ENCODE results near the gene TOGARAM2.
A peak's percentile ranks its signal among the peaks of the same experiment; 100 is the strongest.

The TOGARAM2 gene

GRCh38 chr2:29025711-29026110, 44.6 kb downstream of the TOGARAM2 start:
- peaks cover 10% of the 10 kb centered on the region for H3K36me3 Mint-ChIP-seq (ENCODE audit: insufficient read depth)
- peaks cover 8 to 9% of the 10 kb centered on the region in 2 donors for H3K4me1 Mint-ChIP-seq (ENCODE audit: low read depth in 2 of 2)
- H3K9me3 Mint-ChIP-seq = no peaks in the 10 kb centered on the region
- peak overlapping the region in 1 of 2 donors; percentile 77 for H3K27ac Mint-ChIP-seq
- H3K27me3 Mint-ChIP-seq = no peaks in the 10 kb centered on the region
- DNase-seq = no peak
- no peak for ATAC-seq (replicated peaks)
- H3K4me3 Mint-ChIP-seq = no peak overlapping the region

GRCh38 chr2:29031046-29031445, 49.9 kb downstream of the TOGARAM2 start:
- H3K4me1 Mint-ChIP-seq (ENCODE audit: low read depth in 2 of 2) = peaks cover 26 to 28% of the 10 kb centered on the region in 2 donors
- peaks cover 18% of the 10 kb centered on the region for H3K36me3 Mint-ChIP-seq (ENCODE audit: insufficient read depth)
- no peak overlapping the region for H3K4me3 Mint-ChIP-seq
- ATAC-seq (replicated peaks) (no peak), DNase-seq (no peak)
- peak overlapping the region in 1 of 2 donors; percentile 67 for H3K27ac Mint-ChIP-seq
- H3K9me3 Mint-ChIP-seq = no peaks in the 10 kb centered on the region
- H3K27me3 Mint-ChIP-seq = no peaks in the 10 kb centered on the region

- Mint-ChIP-seq H3K4me1 (ENCODE audit: low read depth in 2 of 2) (peaks cover 28 to 34% of the 10 kb centered on the region in 2 donors), H3K27me3 (no peaks in the 10 kb centered on the region), H3K9me3 (no peaks in the 10 kb centered on the region), H3K4me3 (no peak overlapping the region), H3K36me3 (ENCODE audit: insufficient read depth) (peaks cover 22% of the 10 kb centered on the region), H3K27ac (peak overlapping the region in 1 of 2 donors; percentile 92)
- DNase-seq (no peak), ATAC-seq (replicated peaks) (no peak)
Observed at GRCh38 chr2:29032189-29032588, 51.1 kb downstream of the TOGARAM2 start.

- Mint-ChIP-seq H3K27me3 (no peaks in the 10 kb centered on the region), H3K4me3 (no peak overlapping the region), H3K9me3 (no peaks in the 10 kb centered on the region), H3K36me3 (ENCODE audit: insufficient read depth) (peaks cover 17% of the 10 kb centered on the region), H3K27ac (peak overlapping the region; percentile 57 to 92), H3K4me1 (ENCODE audit: low read depth in 2 of 2) (peaks cover 28 to 34% of the 10 kb centered on the region in 2 donors)
- no peak for ATAC-seq (replicated peaks)
- DNase-seq = no peak
Observed at GRCh38 chr2:29033172-29033571, 52.1 kb downstream of the TOGARAM2 start.

- peaks cover 28 to 34% of the 10 kb centered on the region in 2 donors for H3K4me1 Mint-ChIP-seq (ENCODE audit: low read depth in 2 of 2)
- no peak overlapping the region for H3K4me3 Mint-ChIP-seq
- no peaks in the 10 kb centered on the region for H3K9me3 Mint-ChIP-seq
- peaks cover 12% of the 10 kb centered on the region for H3K36me3 Mint-ChIP-seq (ENCODE audit: insufficient read depth)
- H3K27ac Mint-ChIP-seq = peak overlapping the region; percentile 57 to 92
- DNase-seq (no peak), ATAC-seq (replicated peaks) (no peak)
- no peaks in the 10 kb centered on the region for H3K27me3 Mint-ChIP-seq
Observed at GRCh38 chr2:29033656-29034055, 52.6 kb downstream of the TOGARAM2 start.

GRCh38 chr2:29035016-29035745, 54.1 kb downstream of the TOGARAM2 start:
- peaks cover 15% of the 10 kb centered on the region for H3K36me3 Mint-ChIP-seq (ENCODE audit: insufficient read depth)
- H3K4me3 Mint-ChIP-seq = peak overlapping the region; percentile 4 to 12
- no peaks in the 10 kb centered on the region for H3K9me3 Mint-ChIP-seq
- no peak for DNase-seq
- peaks cover 28 to 34% of the 10 kb centered on the region in 2 donors for H3K4me1 Mint-ChIP-seq (ENCODE audit: low read depth in 2 of 2)
- no peaks in the 10 kb centered on the region for H3K27me3 Mint-ChIP-seq
- peak overlapping the region; percentile 84 to 92 for H3K27ac Mint-ChIP-seq
- ATAC-seq (replicated peaks) = peak; percentile 14

- H3K27me3 Mint-ChIP-seq = no peaks in the 10 kb centered on the region
- H3K36me3 Mint-ChIP-seq (ENCODE audit: insufficient read depth) = peaks cover 15% of the 10 kb centered on the region
- H3K9me3 Mint-ChIP-seq = no peaks in the 10 kb centered on the region
- no peak overlapping the region for H3K4me3 Mint-ChIP-seq
- ATAC-seq (replicated peaks) = no peak
- peak overlapping the region; percentile 15 to 60 for H3K27ac Mint-ChIP-seq
- H3K4me1 Mint-ChIP-seq (ENCODE audit: low read depth in 2 of 2) = peaks cover 13 to 21% of the 10 kb centered on the region in 2 donors
- no peak for DNase-seq
Observed at GRCh38 chr2:29039718-29040480, 58.8 kb downstream of the TOGARAM2 start.

GRCh38 chr2:29040552-29040951, 59.5 kb downstream of the TOGARAM2 start:
- Mint-ChIP-seq H3K36me3 (ENCODE audit: insufficient read depth) (peaks cover 16% of the 10 kb centered on the region), H3K27me3 (no peaks in the 10 kb centered on the region), H3K27ac (peak overlapping the region; percentile 53 to 60), H3K4me3 (no peak overlapping the region), H3K9me3 (no peaks in the 10 kb centered on the region), H3K4me1 (ENCODE audit: low read depth in 2 of 2) (peaks cover 6 to 15% of the 10 kb centered on the region in 2 donors)
- ATAC-seq (replicated peaks) (no peak), DNase-seq (no peak)

GRCh38 chr2:29041161-29041660, 60.1 kb downstream of the TOGARAM2 start:
- DNase-seq (no peak), ATAC-seq (replicated peaks) (no peak)
- peak overlapping the region in 1 of 2 donors; percentile 53 for H3K27ac Mint-ChIP-seq
- H3K4me3 Mint-ChIP-seq = no peak overlapping the region
- H3K27me3 Mint-ChIP-seq = no peaks in the 10 kb centered on the region
- H3K4me1 Mint-ChIP-seq (ENCODE audit: low read depth in 2 of 2) = peaks cover 2 to 9% of the 10 kb centered on the region in 2 donors
- peaks cover 13% of the 10 kb centered on the region for H3K36me3 Mint-ChIP-seq (ENCODE audit: insufficient read depth)
- H3K9me3 Mint-ChIP-seq = no peaks in the 10 kb centered on the region

- peaks cover 16% of the 10 kb centered on the region for H3K36me3 Mint-ChIP-seq (ENCODE audit: insufficient read depth)
Observed at GRCh38 chr2:29042561-29043075, 61.5 kb downstream of the TOGARAM2 start.

GRCh38 chr2:29044459-29044858, 63.4 kb downstream of the TOGARAM2 start:
- Mint-ChIP-seq H3K4me3 (no peak overlapping the region), H3K9me3 (no peaks in the 10 kb centered on the region), H3K4me1 (ENCODE audit: low read depth in 2 of 2) (peaks cover 2 to 8% of the 10 kb centered on the region in 2 donors), H3K27me3 (no peaks in the 10 kb centered on the region), H3K36me3 (ENCODE audit: insufficient read depth) (peaks cover 23% of the 10 kb centered on the region), H3K27ac (peak overlapping the region in 1 of 2 donors; percentile 57)
- ATAC-seq (replicated peaks) (no peak), DNase-seq (no peak)

More at GRCh38 chr2:29042561-29043075, 61.5 kb downstream of the TOGARAM2 start:
- no peaks in the 10 kb centered on the region for H3K9me3 Mint-ChIP-seq
- no peaks in the 10 kb centered on the region for H3K27me3 Mint-ChIP-seq
- H3K27ac Mint-ChIP-seq = peak overlapping the region in 1 of 2 donors; percentile 16
- no peak for ATAC-seq (replicated peaks)
- H3K4me3 Mint-ChIP-seq = no peak overlapping the region
- no peak for DNase-seq
- peaks cover 2 to 7% of the 10 kb centered on the region in 2 donors for H3K4me1 Mint-ChIP-seq (ENCODE audit: low read depth in 2 of 2)

GRCh38 chr2:29046321-29046720, 65.2 kb downstream of the TOGARAM2 start:
- no peak for ATAC-seq (replicated peaks)
- peaks cover 2 to 8% of the 10 kb centered on the region in 2 donors for H3K4me1 Mint-ChIP-seq (ENCODE audit: low read depth in 2 of 2)
- H3K4me3 Mint-ChIP-seq = no peak overlapping the region
- DNase-seq = no peak
- peaks cover 23% of the 10 kb centered on the region for H3K36me3 Mint-ChIP-seq (ENCODE audit: insufficient read depth)
- no peaks in the 10 kb centered on the region for H3K27me3 Mint-ChIP-seq
- H3K9me3 Mint-ChIP-seq = no peaks in the 10 kb centered on the region
- peak overlapping the region in 1 of 2 donors; percentile 6 for H3K27ac Mint-ChIP-seq

GRCh38 chr2:29047083-29047845, 66.2 kb downstream of the TOGARAM2 start:
- Mint-ChIP-seq H3K9me3 (no peaks in the 10 kb centered on the region), H3K27me3 (no peaks in the 10 kb centered on the region), H3K4me1 (ENCODE audit: low read depth in 2 of 2) (peaks cover 2 to 8% of the 10 kb centered on the region in 2 donors), H3K36me3 (ENCODE audit: insufficient read depth) (peaks cover 23% of the 10 kb centered on the region), H3K27ac (peak overlapping the region in 1 of 2 donors; percentile 6), H3K4me3 (no peak overlapping the region)
- ATAC-seq (replicated peaks) (no peak), DNase-seq (no peak)

Measured in effector memory CD8-positive, alpha-beta T cell (primary cell).